Erythroblast (primary cell): Measurements from ENCODE around the gene CACNG7.

Source experiments
- GATA1 ChIP-seq: IDR thresholded peaks from 2 replicates; pipeline ENCODE4 v1.6.1; 2011; ENCODE audit warnings: low read depth, mild to moderate bottlenecking, control low read depth, low read length, moderate library complexity
- POLR2A ChIP-seq: IDR thresholded peaks from 2 replicates; pipeline ENCODE4 v1.6.1; 2011; ENCODE audit warnings: mild to moderate bottlenecking, low read length

- TF ChIP-seq POLR2A (no peak), GATA1 (no peak)
Measured at GRCh38 chr19:53981376-53981951, 72.4 kb downstream of the CACNG7 start.
